ENCODE data around the gene TBL1XR1. TPM values are rescaled to one million over a fixed set of nuclear protein-coding genes. Genes with fewer than 3 reads are reported as not detected.
A peak's percentile ranks its signal among the peaks of the same experiment; 100 is the strongest.

TBL1XR1 gene
- total and polyA plus RNA-seq, 3 experiments from 2014 or later: 36.3 to 193 (median 173) TPM

GRCh38 chr3:176988795-176989194, 208.5 kb downstream of the TBL1XR1 start:
- ChIA-PET POLR2A (no interaction called here), CTCF (no interaction called here)
- Histone ChIP-seq H3K27me3 (ENCODE audit: insufficient read depth, low read length, poor library complexity, severe bottlenecking) (no peaks in the 10 kb centered on the region), H3K9me3 (ENCODE audit: low read length) (no peaks in the 10 kb centered on the region), H3K4me1 (ENCODE audit: insufficient read depth, low read length) (no peaks in the 10 kb centered on the region), H3K36me3 (ENCODE audit: insufficient read depth, low read length) (no peaks in the 10 kb centered on the region), H3K27ac (ENCODE audit: low read depth, low read length) (no peak overlapping the region), H3K4me3 (ENCODE audit: low read length) (no peak overlapping the region)
- no peak overlapping the region for H3K4me3 Mint-ChIP-seq
- H3K27me3 Mint-ChIP-seq: peaks cover 0 to 3% of the 10 kb centered on the region in 2 donors
- no peaks in the 10 kb centered on the region for H3K4me1 Mint-ChIP-seq
- peaks cover 3 to 7% (median 5%) of the 10 kb centered on the region in 5 donors for H3K9me3 Mint-ChIP-seq
- H3K27ac Mint-ChIP-seq: no peak overlapping the region
- H3K36me3 Mint-ChIP-seq: peaks cover 0 to 16% (median 0%) of the 10 kb centered on the region in 3 donors
- no peak for DNase-seq

GRCh38 chr3:176987901-176988650, 209.2 kb downstream of the TBL1XR1 start:
- no peaks in the 10 kb centered on the region for H3K27me3 ChIP-seq (ENCODE audit: insufficient read depth, low read length, poor library complexity, severe bottlenecking)
- no peaks in the 10 kb centered on the region for H3K4me1 ChIP-seq (ENCODE audit: insufficient read depth, low read length)
- no peak for DNase-seq
- ChIA-PET POLR2A (no interaction called here), CTCF (interaction anchor here (1.0 to 1.6 kb wide), 2 partner anchors 11 to 50 kb away, joined by 3 read pairs; no protein-coding TSS in a partner anchor)
- Mint-ChIP-seq H3K4me1 (no peaks in the 10 kb centered on the region), H3K4me3 (no peak overlapping the region), H3K36me3 (peaks cover 0 to 15% (median 0%) of the 10 kb centered on the region in 3 donors), H3K27me3 (peaks cover 0 to 3% of the 10 kb centered on the region in 2 donors), H3K27ac (no peak overlapping the region), H3K9me3 (peaks cover 3 to 7% (median 5%) of the 10 kb centered on the region in 5 donors)
- no peaks in the 10 kb centered on the region for H3K36me3 ChIP-seq (ENCODE audit: insufficient read depth, low read length)
- no peak overlapping the region for H3K27ac ChIP-seq (ENCODE audit: low read depth, low read length)
- no peaks in the 10 kb centered on the region for H3K9me3 ChIP-seq (ENCODE audit: low read length)
- H3K4me3 ChIP-seq (ENCODE audit: low read length): no peak overlapping the region

- H3K27ac ChIP-seq (ENCODE audit: low read depth, low read length): no peak overlapping the region
- CTCF ChIA-PET: no interaction called here
Measured at GRCh38 chr3:176978441-176978840, 218.8 kb downstream of the TBL1XR1 start.

GRCh38 chr3:176977331-176977730, 220.0 kb downstream of the TBL1XR1 start:
- Histone ChIP-seq H3K9me3 (ENCODE audit: low read length) (no peaks in the 10 kb centered on the region), H3K27me3 (ENCODE audit: insufficient read depth, low read length, poor library complexity, severe bottlenecking) (no peaks in the 10 kb centered on the region), H3K4me3 (ENCODE audit: low read length) (no peak overlapping the region), H3K27ac (ENCODE audit: low read depth, low read length) (no peak overlapping the region), H3K36me3 (ENCODE audit: insufficient read depth, low read length) (no peaks in the 10 kb centered on the region), H3K4me1 (ENCODE audit: insufficient read depth, low read length) (no peaks in the 10 kb centered on the region)
- H3K4me3 Mint-ChIP-seq: no peak overlapping the region
- peaks cover 0 to 7% (median 0%) of the 10 kb centered on the region in 3 donors for H3K36me3 Mint-ChIP-seq
- ChIA-PET POLR2A (no interaction called here), CTCF (no interaction called here)
- peaks cover 0 to 3% of the 10 kb centered on the region in 2 donors for H3K27me3 Mint-ChIP-seq
- no peaks in the 10 kb centered on the region for H3K4me1 Mint-ChIP-seq
- H3K27ac Mint-ChIP-seq: no peak overlapping the region
- no peak for DNase-seq
- peaks cover 0 to 8% (median 2%) of the 10 kb centered on the region in 5 donors for H3K9me3 Mint-ChIP-seq

More at GRCh38 chr3:176978441-176978840, 218.8 kb downstream of the TBL1XR1 start:
- no peak overlapping the region for H3K4me3 ChIP-seq (ENCODE audit: low read length)
- no peak for DNase-seq
- H3K36me3 Mint-ChIP-seq: peaks cover 0 to 9% (median 0%) of the 10 kb centered on the region in 3 donors
- POLR2A ChIA-PET: no interaction called here
- H3K9me3 Mint-ChIP-seq: peaks cover 0 to 10% (median 2%) of the 10 kb centered on the region in 5 donors
- no peaks in the 10 kb centered on the region for H3K9me3 ChIP-seq (ENCODE audit: low read length)
- no peaks in the 10 kb centered on the region for H3K36me3 ChIP-seq (ENCODE audit: insufficient read depth, low read length)
- no peaks in the 10 kb centered on the region for H3K27me3 ChIP-seq (ENCODE audit: insufficient read depth, low read length, poor library complexity, severe bottlenecking)
- H3K27me3 Mint-ChIP-seq: peaks cover 0 to 3% of the 10 kb centered on the region in 2 donors
- H3K4me1 Mint-ChIP-seq: no peaks in the 10 kb centered on the region
- H3K4me1 ChIP-seq (ENCODE audit: insufficient read depth, low read length): no peaks in the 10 kb centered on the region
- no peak overlapping the region for H3K4me3 Mint-ChIP-seq
- H3K27ac Mint-ChIP-seq: no peak overlapping the region

- CTCF ChIA-PET: no interaction called here
- Mint-ChIP-seq H3K36me3 (no peaks in the 10 kb centered on the region), H3K4me3 (no peak overlapping the region), H3K27ac (no peak overlapping the region), H3K9me3 (peaks cover 0 to 2% (median 0%) of the 10 kb centered on the region in 5 donors), H3K27me3 (peaks cover under 1 to 3% of the 10 kb centered on the region in 2 donors), H3K4me1 (no peaks in the 10 kb centered on the region)
- H3K36me3 ChIP-seq (ENCODE audit: insufficient read depth, low read length): no peaks in the 10 kb centered on the region
- no peaks in the 10 kb centered on the region for H3K4me1 ChIP-seq (ENCODE audit: insufficient read depth, low read length)
- POLR2A ChIA-PET: no interaction called here
- no peak for DNase-seq
- H3K27ac ChIP-seq (ENCODE audit: low read depth, low read length): no peak overlapping the region
- H3K27me3 ChIP-seq (ENCODE audit: insufficient read depth, low read length, poor library complexity, severe bottlenecking): no peaks in the 10 kb centered on the region
- H3K9me3 ChIP-seq (ENCODE audit: low read length): no peaks in the 10 kb centered on the region
- H3K4me3 ChIP-seq (ENCODE audit: low read length): no peak overlapping the region
Measured at GRCh38 chr3:176976586-176976985, 220.7 kb downstream of the TBL1XR1 start.

- no peak overlapping the region for H3K27ac Mint-ChIP-seq
- H3K4me3 ChIP-seq (ENCODE audit: low read length): no peak overlapping the region
- H3K4me3 Mint-ChIP-seq: no peak overlapping the region
- H3K4me1 Mint-ChIP-seq: no peaks in the 10 kb centered on the region
- no peaks in the 10 kb centered on the region for H3K9me3 ChIP-seq (ENCODE audit: low read length)
- H3K9me3 Mint-ChIP-seq: peaks cover 0 to 2% (median 0%) of the 10 kb centered on the region in 5 donors
- peaks cover 3% of the 10 kb centered on the region in 2 donors for H3K27me3 Mint-ChIP-seq
- no peaks in the 10 kb centered on the region for H3K36me3 Mint-ChIP-seq
- H3K27ac ChIP-seq (ENCODE audit: low read depth, low read length): no peak overlapping the region
- no peaks in the 10 kb centered on the region for H3K4me1 ChIP-seq (ENCODE audit: insufficient read depth, low read length)
- ChIA-PET CTCF (no interaction called here), POLR2A (no interaction called here)
- no peak for DNase-seq
- no peaks in the 10 kb centered on the region for H3K36me3 ChIP-seq (ENCODE audit: insufficient read depth, low read length)
- H3K27me3 ChIP-seq (ENCODE audit: insufficient read depth, low read length, poor library complexity, severe bottlenecking): no peaks in the 10 kb centered on the region
Measured at GRCh38 chr3:176974279-176974678, 223.0 kb downstream of the TBL1XR1 start.

- POLR2A ChIA-PET: no interaction called here
- H3K27ac Mint-ChIP-seq: peak overlapping the region in 1 of 8 donors; percentile 40
Measured at GRCh38 chr3:176971613-176972174, 225.6 kb downstream of the TBL1XR1 start.

GRCh38 chr3:176970770-176971169, 226.5 kb downstream of the TBL1XR1 start:
- ChIA-PET POLR2A (no interaction called here), CTCF (no interaction called here)
- H3K36me3 ChIP-seq (ENCODE audit: insufficient read depth, low read length): no peaks in the 10 kb centered on the region
- no peak overlapping the region for H3K4me3 Mint-ChIP-seq
- H3K27ac ChIP-seq (ENCODE audit: low read depth, low read length): no peak overlapping the region
- H3K9me3 Mint-ChIP-seq: no peaks in the 10 kb centered on the region
- no peak overlapping the region for H3K27ac Mint-ChIP-seq
- H3K4me3 ChIP-seq (ENCODE audit: low read length): no peak overlapping the region
- no peaks in the 10 kb centered on the region for H3K4me1 ChIP-seq (ENCODE audit: insufficient read depth, low read length)
- H3K27me3 Mint-ChIP-seq: peaks cover 0 to 3% of the 10 kb centered on the region in 2 donors
- DNase-seq: no peak
- no peaks in the 10 kb centered on the region for H3K36me3 Mint-ChIP-seq
- H3K27me3 ChIP-seq (ENCODE audit: insufficient read depth, low read length, poor library complexity, severe bottlenecking): no peaks in the 10 kb centered on the region
- no peaks in the 10 kb centered on the region for H3K9me3 ChIP-seq (ENCODE audit: low read length)
- H3K4me1 Mint-ChIP-seq: peaks cover 0 to 4% (median 0%) of the 10 kb centered on the region in 3 donors

More at GRCh38 chr3:176971613-176972174, 225.6 kb downstream of the TBL1XR1 start:
- Histone ChIP-seq H3K36me3 (ENCODE audit: insufficient read depth, low read length) (no peaks in the 10 kb centered on the region), H3K27me3 (ENCODE audit: insufficient read depth, low read length, poor library complexity, severe bottlenecking) (no peaks in the 10 kb centered on the region), H3K27ac (ENCODE audit: low read depth, low read length) (no peak overlapping the region), H3K4me3 (ENCODE audit: low read length) (no peak overlapping the region), H3K9me3 (ENCODE audit: low read length) (no peaks in the 10 kb centered on the region), H3K4me1 (ENCODE audit: insufficient read depth, low read length) (no peaks in the 10 kb centered on the region)
- no peaks in the 10 kb centered on the region for H3K36me3 Mint-ChIP-seq
- H3K4me1 Mint-ChIP-seq: no peaks in the 10 kb centered on the region
- no peak overlapping the region for H3K4me3 Mint-ChIP-seq
- CTCF ChIA-PET: no interaction called here
- H3K9me3 Mint-ChIP-seq: no peaks in the 10 kb centered on the region
- DNase-seq: no peak
- peaks cover 0 to 3% of the 10 kb centered on the region in 2 donors for H3K27me3 Mint-ChIP-seq
